Measurements from ENCODE around the gene GPD2. TPM values are rescaled to one million over a fixed set of nuclear protein-coding genes. Genes with fewer than 3 reads are reported as not detected.

GPD2 gene
- total and polyA plus RNA-seq, 2 donors (not counting 1 experiment from before 2014, with no cell fraction given), result 5.1 to 26.8 TPM

- no peak overlapping the region for H3K27ac Mint-ChIP-seq
- Histone ChIP-seq H3K4me1 (ENCODE audit: control insufficient read depth in 2 of 2, insufficient read depth in 2 of 2, low read length in 2 of 2) (no peaks in the 10 kb centered on the region), H3K9ac (ENCODE audit: low read length) (no peak overlapping the region), H3K4me3 (ENCODE audit: control extremely low read depth in 1 of 5, extremely low read depth in 1 of 5, insufficient read depth in 1 of 5, low read depth in 2 of 5, low read length in 4 of 5) (no peak overlapping the region), H3K27me3 (replicated peaks in 1 of 4; ENCODE audit: control extremely low read depth in 1 of 4, control insufficient read depth in 3 of 4, insufficient read depth in 4 of 4, low read length in 3 of 4) (no peaks in the 10 kb centered on the region), H3K79me2 (ENCODE audit: control insufficient read depth, insufficient read depth, low read length) (no peaks in the 10 kb centered on the region), H3K36me3 (replicated peaks in 1 of 2; ENCODE audit: control extremely low read depth in 1 of 2, control insufficient read depth in 1 of 2, extremely low read depth in 1 of 2, insufficient read depth in 2 of 2, low read length in 1 of 2) (peaks cover 0 to 3% of the 10 kb centered on the region in 2 experiments), H2AFZ (ENCODE audit: insufficient read depth, low read depth, low read length, poor library complexity, severe bottlenecking) (no peak overlapping the region), H3K9me3 (ENCODE audit: control extremely low read depth in 1 of 3, control insufficient read depth in 2 of 3, insufficient read depth in 1 of 3, low read length in 2 of 3) (no peaks in the 10 kb centered on the region), H3K4me2 (replicated peaks; ENCODE audit: low read depth, low read length, poor library complexity, severe bottlenecking) (no peak overlapping the region), H4K20me1 (ENCODE audit: control insufficient read depth, insufficient read depth, low read length, poor library complexity, severe bottlenecking) (no peaks in the 10 kb centered on the region), H3K27ac (ENCODE audit: low read length in 2 of 2) (no peak overlapping the region)
- ATAC-seq (ENCODE audit: low read depth), result no peak
- ChIA-PET POLR2A (no interaction called here), CTCF (interaction anchor here (0.8 to 1.5 kb wide), 2 partner anchors 10 to 30 kb away, joined by 3 read pairs; no protein-coding TSS in a partner anchor)
- H3K27me3 Mint-ChIP-seq, result no peaks in the 10 kb centered on the region
- H3K4me1 Mint-ChIP-seq, result no peaks in the 10 kb centered on the region
- TF ChIP-seq CTCF (IDR thresholded peaks at IDR 0.05), result no peak
- no peak for TF ChIP-seq EZH2 (IDR thresholded peaks at IDR 0.05; ENCODE audit: borderline replicate concordance, insufficient read depth, low read depth, low read length, poor library complexity, severe bottlenecking)
- no peak for DNase-seq
- no peak overlapping the region for H3K4me3 Mint-ChIP-seq
- intact Hi-C loops (cut with micrococcal nuclease), result loop anchor here (10.0 kb wide), 1 partner anchor 614 kb away; no protein-coding TSS in a partner anchor
- no peaks in the 10 kb centered on the region for H3K9me3 Mint-ChIP-seq (ENCODE audit: insufficient read depth)
Measured at GRCh38 chr2:156580501-156580900, 144.3 kb downstream of the GPD2 start.

- no peaks in the 10 kb centered on the region for H3K9me3 Mint-ChIP-seq (ENCODE audit: insufficient read depth)
- CTCF ChIA-PET, result interaction anchor here (0.7 to 1.5 kb wide), 2 partner anchors 9 to 29 kb away, joined by 3 read pairs; no protein-coding TSS in a partner anchor
- no peak overlapping the region for H2AFZ ChIP-seq (ENCODE audit: insufficient read depth, low read depth, low read length, poor library complexity, severe bottlenecking)
- no peaks in the 10 kb centered on the region for H3K27me3 ChIP-seq (replicated peaks in 1 of 4; ENCODE audit: control extremely low read depth in 1 of 4, control insufficient read depth in 3 of 4, insufficient read depth in 4 of 4, low read length in 3 of 4)
- DNase-seq, result no peak
- no peak overlapping the region for H3K4me3 Mint-ChIP-seq
- no peak overlapping the region for H3K27ac ChIP-seq (ENCODE audit: low read length in 2 of 2)
- no CpG with 5 or more reads among the region's 2 CpGs for whole genome bisulfite sequencing (ENCODE audit: insufficient coverage)
- H3K27ac Mint-ChIP-seq, result no peak overlapping the region
- no peaks in the 10 kb centered on the region for H3K4me1 ChIP-seq (ENCODE audit: control insufficient read depth in 2 of 2, insufficient read depth in 2 of 2, low read length in 2 of 2)
- H3K4me2 ChIP-seq (replicated peaks; ENCODE audit: low read depth, low read length, poor library complexity, severe bottlenecking), result no peak overlapping the region
- no peaks in the 10 kb centered on the region for H3K79me2 ChIP-seq (ENCODE audit: control insufficient read depth, insufficient read depth, low read length)
- H3K4me3 ChIP-seq (ENCODE audit: control extremely low read depth in 1 of 5, extremely low read depth in 1 of 5, insufficient read depth in 1 of 5, low read depth in 2 of 5, low read length in 4 of 5), result no peak overlapping the region
- POLR2A ChIA-PET, result interaction anchor here (0.6 kb wide), 1 partner anchor 262 kb away, joined by 4 read pairs; no protein-coding TSS in a partner anchor
- H3K9ac ChIP-seq (ENCODE audit: low read length), result no peak overlapping the region
- H3K4me1 Mint-ChIP-seq, result no peaks in the 10 kb centered on the region
- no peak for ATAC-seq (ENCODE audit: low read depth)
- H4K20me1 ChIP-seq (ENCODE audit: control insufficient read depth, insufficient read depth, low read length, poor library complexity, severe bottlenecking), result no peaks in the 10 kb centered on the region
- no peak for TF ChIP-seq CTCF (IDR thresholded peaks at IDR 0.05)
- TF ChIP-seq EZH2 (IDR thresholded peaks at IDR 0.05; ENCODE audit: borderline replicate concordance, insufficient read depth, low read depth, low read length, poor library complexity, severe bottlenecking), result no peak
- intact Hi-C loops (cut with micrococcal nuclease), result loop anchor here (10.0 kb wide), 1 partner anchor 614 kb away; no protein-coding TSS in a partner anchor
- H3K9me3 ChIP-seq (ENCODE audit: control extremely low read depth in 1 of 3, control insufficient read depth in 2 of 3, insufficient read depth in 1 of 3, low read length in 2 of 3), result no peaks in the 10 kb centered on the region
- no peaks in the 10 kb centered on the region for H3K27me3 Mint-ChIP-seq
- H3K36me3 ChIP-seq (replicated peaks in 1 of 2; ENCODE audit: control extremely low read depth in 1 of 2, control insufficient read depth in 1 of 2, extremely low read depth in 1 of 2, insufficient read depth in 2 of 2, low read length in 1 of 2), result peaks cover 0 to 3% of the 10 kb centered on the region in 2 experiments
Measured at GRCh38 chr2:156581280-156581679, 145.1 kb downstream of the GPD2 start.
